ENCODE data around the gene ADAP1. TPM values are rescaled to one million over a fixed set of nuclear protein-coding genes. Genes with fewer than 3 reads are reported as not detected.
"Not testable (repeated sequence)": the region's sequence is repeated elsewhere in the genome, so short reads cannot be mapped to it uniquely, and the experiment has no call there.

Gene ADAP1
- total RNA-seq, 2 experiments from 2014 or later = 34.6 to 40.9 TPM

GRCh38 chr7:960269-960871, 5.9 kb upstream of the ADAP1 start:
- no peaks in the 10 kb centered on the region for H3K36me3 Mint-ChIP-seq (ENCODE audit: low read depth)
- POLR2A ChIA-PET = no interaction called here
- CTCF ChIA-PET = interaction anchor here (1.6 kb wide), 1 partner anchor 52 kb away, joined by 3 read pairs; no protein-coding TSS in a partner anchor

GRCh38 chr7:959740-960139, 5.3 kb upstream of the ADAP1 start:
- CTCF ChIA-PET; POLR2A ChIA-PET; H3K4me3 Mint-ChIP-seq; DNase-seq; H3K9me3 Mint-ChIP-seq; ATAC-seq; H3K27ac Mint-ChIP-seq; H3K27me3 Mint-ChIP-seq; H3K36me3 Mint-ChIP-seq (ENCODE audit: low read depth): not testable (repeated sequence)
- H3K4me1 Mint-ChIP-seq (ENCODE audit: low read depth) = peaks cover 15% of the 10 kb centered on the region
- intact Hi-C loops (cut with micrococcal nuclease) = loop anchor here (5.0 kb wide), 1 partner anchor 52 kb away; no protein-coding TSS in a partner anchor

More at GRCh38 chr7:960269-960871, 5.9 kb upstream of the ADAP1 start:
- Mint-ChIP-seq H3K9me3 (no peaks in the 10 kb centered on the region), H3K4me1 (ENCODE audit: low read depth) (peaks cover 18% of the 10 kb centered on the region), H3K27me3 (peaks cover 2% of the 10 kb centered on the region), H3K4me3 (no peak overlapping the region), H3K27ac (no peak overlapping the region)
- DNase-seq (no peak), ATAC-seq (no peak)
- intact Hi-C loops (cut with micrococcal nuclease) = no loop called here
- TF ChIP-seq CTCF (IDR thresholded peaks at IDR 0.05) = no peak

- no peak for TF ChIP-seq CTCF (IDR thresholded peaks at IDR 0.05)
- no peak for DNase-seq
- H3K9me3 Mint-ChIP-seq = no peaks in the 10 kb centered on the region
- no peak overlapping the region for H3K27ac Mint-ChIP-seq
- peaks cover 10% of the 10 kb centered on the region for H3K4me1 Mint-ChIP-seq (ENCODE audit: low read depth)
- CTCF ChIA-PET = no interaction called here
- no peak overlapping the region for H3K4me3 Mint-ChIP-seq
- no peaks in the 10 kb centered on the region for H3K36me3 Mint-ChIP-seq (ENCODE audit: low read depth)
- intact Hi-C loops (cut with micrococcal nuclease) = loop anchor here (5.0 kb wide), 1 partner anchor 52 kb away; no protein-coding TSS in a partner anchor
- POLR2A ChIA-PET = no interaction called here
- ATAC-seq = no peak
- H3K27me3 Mint-ChIP-seq = peaks cover 2% of the 10 kb centered on the region
These were observed 4.8 kb upstream of the ADAP1 start for GRCh38 chr7:959271-959670.

GRCh38 chr7:958221-959200, 4.0 kb upstream of the ADAP1 start:
- H3K4me1 Mint-ChIP-seq (ENCODE audit: low read depth) = peaks cover 5% of the 10 kb centered on the region
- intact Hi-C loops (cut with micrococcal nuclease) = loop anchor here (5.0 kb wide), 1 partner anchor 51 kb away; no protein-coding TSS in a partner anchor
- no peak for TF ChIP-seq CTCF (IDR thresholded peaks at IDR 0.05)
- no peak overlapping the region for H3K4me3 Mint-ChIP-seq
- ATAC-seq (no peak), DNase-seq (no peak)
- peaks cover 2% of the 10 kb centered on the region for H3K27me3 Mint-ChIP-seq
- no peaks in the 10 kb centered on the region for H3K36me3 Mint-ChIP-seq (ENCODE audit: low read depth)
- H3K9me3 Mint-ChIP-seq = no peaks in the 10 kb centered on the region
- no peak overlapping the region for H3K27ac Mint-ChIP-seq
- ChIA-PET POLR2A (interaction anchor here (0.7 to 1.8 kb wide), 3 partner anchors 9 to 51 kb away, joined by 3 to 5 read pairs (median 3); no protein-coding TSS in a partner anchor), CTCF (interaction anchor here (1.3 to 1.8 kb wide), 2 partner anchors 35 to 51 kb away, joined by 3 to 7 read pairs; no protein-coding TSS in a partner anchor)

- intact Hi-C loops (cut with micrococcal nuclease) = loop anchor here (5.0 kb wide), 1 partner anchor 50 kb away; no protein-coding TSS in a partner anchor
- ATAC-seq = no peak
- CTCF ChIA-PET = interaction anchor here (1.0 to 1.8 kb wide), 3 partner anchors 36 to 50 kb away, joined by 3 to 7 read pairs (median 3); no protein-coding TSS in a partner anchor
These were observed 3.1 kb upstream of the ADAP1 start for GRCh38 chr7:957418-958220.

More at GRCh38 chr7:957418-958220, 3.1 kb upstream of the ADAP1 start:
- DNase-seq = no peak
- TF ChIP-seq CTCF (IDR thresholded peaks at IDR 0.05) = no peak
- Mint-ChIP-seq H3K36me3 (ENCODE audit: low read depth) (no peaks in the 10 kb centered on the region), H3K27me3 (peaks cover 2% of the 10 kb centered on the region), H3K27ac (no peak overlapping the region), H3K4me3 (no peak overlapping the region), H3K9me3 (no peaks in the 10 kb centered on the region), H3K4me1 (ENCODE audit: low read depth) (peaks cover 4% of the 10 kb centered on the region)
- POLR2A ChIA-PET = interaction anchor here (0.7 to 1.8 kb wide), 4 partner anchors 10 to 50 kb away, joined by 3 to 5 read pairs (median 3); no protein-coding TSS in a partner anchor

All from activated CD8-positive, alpha-beta T cell treated with anti-CD3 and anti-CD28 coated beads for 36 hours (primary cell).